HG03066 (cell line): Measurements from ENCODE around the gene SPINK1.
"Not testable (repeated sequence)": the region's sequence is repeated elsewhere in the genome, so short reads cannot be mapped to it uniquely, and the experiment has no call there.

Experiments
- ATAC-seq: cut with Tn5 transposase; IDR thresholded peaks from one replicate; pipeline ENCODE4 v1.9.1; 2021; ENCODE audit warnings: low read depth; ENCODE audit not compliant: unreplicated experiment

Gene SPINK1

GRCh38 chr5:147854894-147855773, 23.7 kb upstream of the SPINK1 start:
- ATAC-seq: no peak

- ATAC-seq: no peak
Observed at GRCh38 chr5:147854331-147854730, 22.9 kb upstream of the SPINK1 start.

GRCh38 chr5:147853372-147853987, 22.0 kb upstream of the SPINK1 start:
- no peak for ATAC-seq

- ATAC-seq: no peak
Observed at GRCh38 chr5:147852365-147852764, 20.9 kb upstream of the SPINK1 start.

- ATAC-seq: no peak
Observed at GRCh38 chr5:147851578-147851977, 20.1 kb upstream of the SPINK1 start.

- ATAC-seq: no peak
Observed at GRCh38 chr5:147849226-147849625, 17.8 kb upstream of the SPINK1 start.

- no peak for ATAC-seq
Observed at GRCh38 chr5:147845618-147846017, 14.1 kb upstream of the SPINK1 start.

GRCh38 chr5:147844846-147845245, 13.4 kb upstream of the SPINK1 start:
- ATAC-seq: no peak

- no peak for ATAC-seq
Observed at GRCh38 chr5:147842869-147843268, 11.4 kb upstream of the SPINK1 start.

GRCh38 chr5:147836439-147836838, 5.0 kb upstream of the SPINK1 start:
- ATAC-seq: no peak

GRCh38 chr5:147835386-147835798, 3.9 kb upstream of the SPINK1 start:
- no peak for ATAC-seq

GRCh38 chr5:147832541-147832940, 1.1 kb upstream of the SPINK1 start:
- ATAC-seq: no peak

GRCh38 chr5:147830035-147830434, 1.4 kb downstream of the SPINK1 start:
- ATAC-seq: no peak

GRCh38 chr5:147827017-147827416, 4.5 kb downstream of the SPINK1 start:
- not testable (repeated sequence) for ATAC-seq

- no peak for ATAC-seq
Observed at GRCh38 chr5:147826361-147826760, 5.1 kb downstream of the SPINK1 start.

- ATAC-seq: peak; percentile 83
Observed at GRCh38 chr5:147822686-147823491, 8.6 kb downstream of the SPINK1 start.

GRCh38 chr5:147822222-147822621, 9.2 kb downstream of the SPINK1 start:
- ATAC-seq: not testable (repeated sequence)

- no peak for ATAC-seq
Observed at GRCh38 chr5:147821766-147822165, 9.7 kb downstream of the SPINK1 start.

GRCh38 chr5:147819261-147819770, 12.2 kb downstream of the SPINK1 start:
- no peak for ATAC-seq

- ATAC-seq: no peak
Observed at GRCh38 chr5:147818290-147818689, 13.2 kb downstream of the SPINK1 start.

- ATAC-seq: no peak
Observed at GRCh38 chr5:147813696-147814095, 17.8 kb downstream of the SPINK1 start.
